ENCODE measurements around the gene TNFRSF25. TPM values are rescaled to one million over a fixed set of nuclear protein-coding genes. Genes with fewer than 3 reads are reported as not detected.

The TNFRSF25 gene
- total and polyA plus RNA-seq, 9 of the 15 experiments (the other 6 are each of a cell fraction or from before 2014, with no cell fraction given): 0.24 to 0.49 TPM; not detected in 7

GRCh38 chr1:6488602-6489382 lies 22.8 kb upstream of the TNFRSF25 start:
- 13% methylated on average over 13 of the region's 13 CpGs for whole genome bisulfite sequencing (ENCODE audit: insufficient coverage, low coverage, missing lambda C conversion rate)
- peaks cover 4% of the 10 kb centered on the region for H3K9me1 ChIP-seq (ENCODE audit: control insufficient read depth, insufficient read depth, low read length)
- peaks cover 4 to 46% of the 10 kb centered on the region in 2 experiments; a peak in 2 of 5 replicates for H3K4me1 ChIP-seq (replicated peaks in 1 of 2; ENCODE audit: control insufficient read depth in 2 of 2, insufficient read depth in 2 of 2, low read length in 2 of 2)
- H3K4me3 ChIP-seq: no peak overlapping the region
- H3K27ac ChIP-seq (ENCODE audit: extremely low read depth, low read depth, low read length): no peak overlapping the region
- no peak for DNase-seq (ENCODE audit: extremely low read depth in 1 of 4, low spot score in 3 of 4)
- H3K9me3 ChIP-seq (replicated peaks; ENCODE audit: control insufficient read depth, insufficient read depth, low read depth, low read length): no peaks in the 10 kb centered on the region
- no peak overlapping the region for H2AFZ ChIP-seq (ENCODE audit: low read depth, low read length)
- no TSS peak for BruUV-seq (replicated peaks)
- in situ Hi-C loops (cut with MboI): loop anchor here (25.0 kb wide), 1 partner anchor 724 kb away; no protein-coding TSS in a partner anchor
- no peak for ATAC-seq
- intact Hi-C loops (cut with micrococcal nuclease): loop anchor here (5.0 kb wide), 1 partner anchor 86 kb away; no protein-coding TSS in a partner anchor
- TF ChIP-seq HMG20B (CRISPR knock-in tag; IDR thresholded peaks at IDR 0.05) (no peak), RHOXF2B (CRISPR knock-in tag; conservative IDR thresholded peaks at IDR 0.05) (no peak), PREB (CRISPR knock-in tag; IDR thresholded peaks at IDR 0.05) (no peak), FOXP4 (CRISPR knock-in tag; IDR thresholded peaks at IDR 0.05; ENCODE audit: borderline replicate concordance) (no peak), BDP1 (IDR thresholded peaks at IDR 0.05; ENCODE audit: insufficient read depth, insufficient read length) (no peak)
- H3K79me2 ChIP-seq (ENCODE audit: control insufficient read depth, insufficient read depth, low read length): no peaks in the 10 kb centered on the region
- H3K27me3 ChIP-seq (ENCODE audit: control insufficient read depth in 2 of 2, insufficient read depth in 2 of 2, low read length in 2 of 2): peaks cover 27 to 74% of the 10 kb centered on the region in 2 experiments; a peak in 4 of 5 replicates
- FAIRE-seq: no peak
- peaks cover 24% of the 10 kb centered on the region for H4K20me1 ChIP-seq (replicated peaks; ENCODE audit: control insufficient read depth, insufficient read depth, low read length)
- no peaks in the 10 kb centered on the region for H3K36me3 ChIP-seq (ENCODE audit: control insufficient read depth, insufficient read depth, low read length)
- H3K4me2 ChIP-seq (ENCODE audit: insufficient read depth, low read length): no peak overlapping the region
- CTCF ChIA-PET (ENCODE audit: low intra/inter-chr PET ratio): interaction anchor here (2.1 kb wide), 1 partner anchor 158 kb away, joined by 14 read pairs; no protein-coding TSS in a partner anchor
- no peak overlapping the region for H3K9ac ChIP-seq (ENCODE audit: insufficient read depth in 1 of 2, low read depth in 2 of 2, low read length in 2 of 2)
- POLR2A ChIA-PET: interaction anchor here (0.6 to 0.9 kb wide), 4 partner anchors 11 to 298 kb away, joined by 3 to 4 read pairs (median 4); no protein-coding TSS in a partner anchor
